HG03139 (cell line): ENCODE data around the gene TIGAR.

Source experiments
- ATAC-seq: cut with Tn5 transposase; IDR thresholded peaks from one replicate; pipeline ENCODE4 v1.9.1; 2021; ENCODE audit not compliant: unreplicated experiment

Gene TIGAR

GRCh38 chr12:4302881-4303280 lies 18.1 kb upstream of the TIGAR start:
- no peak for ATAC-seq

GRCh38 chr12:4303750-4304149 lies 17.3 kb upstream of the TIGAR start:
- no peak for ATAC-seq

GRCh38 chr12:4307593-4308333 lies 13.2 kb upstream of the TIGAR start:
- ATAC-seq: no peak

- no peak for ATAC-seq
Measured at GRCh38 chr12:4308334-4308950, 12.6 kb upstream of the TIGAR start.

GRCh38 chr12:4311776-4312175 lies 9.2 kb upstream of the TIGAR start:
- ATAC-seq: no peak

GRCh38 chr12:4312251-4312650 lies 8.8 kb upstream of the TIGAR start:
- ATAC-seq: no peak

GRCh38 chr12:4320497-4320852 lies 538 bp upstream of the TIGAR start:
- ATAC-seq: peak; percentile 35

- no peak for ATAC-seq
Measured at GRCh38 chr12:4322726-4323125, 1.7 kb downstream of the TIGAR start.

- ATAC-seq: no peak
Measured at GRCh38 chr12:4323396-4323795, 2.4 kb downstream of the TIGAR start.

- no peak for ATAC-seq
Measured at GRCh38 chr12:4324366-4324765, 3.4 kb downstream of the TIGAR start.

GRCh38 chr12:4325966-4326365 lies 5.0 kb downstream of the TIGAR start:
- ATAC-seq: no peak

GRCh38 chr12:4327293-4327692 lies 6.3 kb downstream of the TIGAR start:
- ATAC-seq: no peak

- ATAC-seq: no peak
Measured at GRCh38 chr12:4330203-4330602, 9.2 kb downstream of the TIGAR start.

- ATAC-seq: no peak
Measured at GRCh38 chr12:4331221-4331620, 10.2 kb downstream of the TIGAR start.

- no peak for ATAC-seq
Measured at GRCh38 chr12:4331842-4332241, 10.8 kb downstream of the TIGAR start.

- ATAC-seq: no peak
Measured at GRCh38 chr12:4346931-4347330, 25.9 kb downstream of the TIGAR start.

- ATAC-seq: no peak
Measured at GRCh38 chr12:4353785-4354208, 32.8 kb downstream of the TIGAR start.

GRCh38 chr12:4355156-4356040 lies 34.4 kb downstream of the TIGAR start:
- ATAC-seq: no peak

GRCh38 chr12:4356041-4356327 lies 35.0 kb downstream of the TIGAR start:
- ATAC-seq: no peak

GRCh38 chr12:4366090-4366489 lies 45.1 kb downstream of the TIGAR start:
- ATAC-seq: no peak

- ATAC-seq: no peak
Measured at GRCh38 chr12:4369548-4369947, 48.5 kb downstream of the TIGAR start.

- no peak for ATAC-seq
Measured at GRCh38 chr12:4370265-4370664, 49.3 kb downstream of the TIGAR start.
